Neutrophil (primary cell): ENCODE results near the gene PFKFB3.

ENCODE experiments used
- H3K27ac ChIP-seq: fragments of 200-600 bp; sonication (generic); 2 replicates; pipeline ENCODE4 v1.5.1; 2016; ENCODE audit warnings: mild to moderate bottlenecking, moderate library complexity
- H3K27me3 ChIP-seq: fragments of 200-600 bp; sonication (generic); 2 replicates; pipeline ENCODE4 v1.6.0; 2016; ENCODE audit warnings: mild to moderate bottlenecking
- H3K36me3 ChIP-seq: fragments of 200-600 bp; sonication (generic); 2 replicates; pipeline ENCODE4 v1.5.1; 2017
- H3K4me1 ChIP-seq, 2 experiments: fragments of 200-600 bp in 1 of 2; sonication (generic) in 1 of 2; 1 replicate in 1 of 2; 2 replicates in 1 of 2; pipeline versions ENCODE4 v1.5.1 to v1.6.1; 2013 to 2016; ENCODE audit warnings: low read depth in 1 of 2, low read length in 1 of 2, mild to moderate bottlenecking in 1 of 2, moderate library complexity in 1 of 2; ENCODE audit not compliant: control insufficient read depth in 1 of 2, insufficient read depth in 1 of 2
- H3K4me3 ChIP-seq, 2 experiments: fragments of 200-600 bp in 1 of 2; sonication (generic) in 1 of 2; 1 replicate in 1 of 2; 2 replicates in 1 of 2; pipeline ENCODE4 v1.5.1; 2013 to 2016; ENCODE audit warnings: low read depth in 1 of 2, low read length in 1 of 2, mild to moderate bottlenecking in 1 of 2, moderate library complexity in 1 of 2
- H3K9me3 ChIP-seq: fragments of 200-600 bp; sonication (generic); 2 replicates; pipeline ENCODE4 v1.5.1; 2016
- TF ChIP-seq, protein P1 (sequence below): fragments of 200-600 bp; sonication (generic); IDR thresholded peaks from 2 replicates; pipeline ENCODE4 v1.5.1; 2016; ENCODE audit warnings: antibody characterized with exemption

Gene PFKFB3

DNA sequence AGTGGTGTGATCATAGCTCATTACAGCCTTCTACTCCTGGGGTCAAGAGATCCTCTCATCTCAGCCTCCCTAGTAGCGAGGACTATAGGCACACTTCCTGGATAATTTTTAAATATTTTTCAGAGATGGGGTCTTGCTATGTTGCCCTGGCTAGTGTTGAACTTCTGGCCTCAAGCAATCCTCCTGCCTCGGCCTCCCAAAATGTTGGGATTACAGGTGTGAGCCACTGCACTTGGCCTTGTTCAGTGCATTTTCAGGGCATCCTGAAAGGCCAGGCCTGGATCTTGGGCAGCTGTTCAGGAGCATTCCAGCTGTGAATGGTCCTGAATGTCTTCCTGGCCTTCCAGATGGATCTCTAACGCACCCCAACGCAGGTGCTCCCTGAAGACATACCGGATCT is 95.7 kb downstream of the PFKFB3 start:
- TF ChIP-seq, protein P1, sequence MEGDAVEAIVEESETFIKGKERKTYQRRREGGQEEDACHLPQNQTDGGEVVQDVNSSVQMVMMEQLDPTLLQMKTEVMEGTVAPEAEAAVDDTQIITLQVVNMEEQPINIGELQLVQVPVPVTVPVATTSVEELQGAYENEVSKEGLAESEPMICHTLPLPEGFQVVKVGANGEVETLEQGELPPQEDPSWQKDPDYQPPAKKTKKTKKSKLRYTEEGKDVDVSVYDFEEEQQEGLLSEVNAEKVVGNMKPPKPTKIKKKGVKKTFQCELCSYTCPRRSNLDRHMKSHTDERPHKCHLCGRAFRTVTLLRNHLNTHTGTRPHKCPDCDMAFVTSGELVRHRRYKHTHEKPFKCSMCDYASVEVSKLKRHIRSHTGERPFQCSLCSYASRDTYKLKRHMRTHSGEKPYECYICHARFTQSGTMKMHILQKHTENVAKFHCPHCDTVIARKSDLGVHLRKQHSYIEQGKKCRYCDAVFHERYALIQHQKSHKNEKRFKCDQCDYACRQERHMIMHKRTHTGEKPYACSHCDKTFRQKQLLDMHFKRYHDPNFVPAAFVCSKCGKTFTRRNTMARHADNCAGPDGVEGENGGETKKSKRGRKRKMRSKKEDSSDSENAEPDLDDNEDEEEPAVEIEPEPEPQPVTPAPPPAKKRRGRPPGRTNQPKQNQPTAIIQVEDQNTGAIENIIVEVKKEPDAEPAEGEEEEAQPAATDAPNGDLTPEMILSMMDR: no peak
- Histone ChIP-seq H3K36me3 (no peaks in the 10 kb centered on the region), H3K4me3 (no peak overlapping the region), H3K9me3 (no peaks in the 10 kb centered on the region), H3K27me3 (no peaks in the 10 kb centered on the region), H3K4me1 (peaks cover 33 to 41% of the 10 kb centered on the region in 2 experiments), H3K27ac (peak overlapping the region; percentile 87)

DNA sequence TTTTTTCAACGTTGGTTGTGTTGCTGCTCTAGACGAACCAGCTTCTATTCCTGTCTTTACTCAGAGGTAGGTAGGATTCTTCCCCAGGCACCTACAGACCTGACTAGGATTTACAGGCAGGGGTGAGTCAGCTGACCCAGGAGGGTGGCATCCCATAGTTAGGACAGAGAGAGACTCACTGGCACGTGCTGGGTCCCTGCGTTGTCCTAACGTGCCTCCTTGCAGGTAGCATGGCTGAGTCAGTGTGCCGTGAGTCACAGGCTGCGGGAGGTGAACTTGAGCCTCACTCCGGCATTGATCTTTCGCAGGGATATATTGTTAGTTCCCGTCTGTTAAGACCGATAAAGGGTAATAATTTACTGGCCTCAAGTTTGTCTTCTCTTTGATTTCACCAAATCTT is 96.5 kb downstream of the PFKFB3 start:
- peaks cover 30 to 42% of the 10 kb centered on the region in 2 experiments for H3K4me1 ChIP-seq

DNA sequence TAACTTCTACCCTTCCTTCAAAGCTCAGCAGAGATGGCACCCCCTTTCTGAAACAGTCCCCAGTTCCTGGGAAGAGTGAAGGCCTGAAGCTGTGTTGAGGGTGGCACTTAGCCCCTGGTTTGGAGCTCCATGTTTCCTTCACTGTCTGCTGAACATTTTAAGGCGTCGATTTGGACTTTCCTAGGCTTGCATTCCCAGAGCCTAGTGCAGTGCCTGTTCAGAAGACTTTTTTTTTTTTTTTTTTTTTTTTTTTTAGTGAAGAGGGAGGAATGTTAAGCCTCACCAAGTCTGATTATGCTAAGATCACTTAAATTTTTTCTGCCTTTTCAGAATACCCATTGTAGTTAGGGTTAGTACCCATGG is 97.0 kb downstream of the PFKFB3 start:
- TF ChIP-seq, protein P1: no peak
- H3K27ac ChIP-seq: peak overlapping the region; percentile 74
- H3K27me3 ChIP-seq: no peaks in the 10 kb centered on the region
- H3K9me3 ChIP-seq: no peaks in the 10 kb centered on the region
- peaks cover 30 to 42% of the 10 kb centered on the region in 2 experiments for H3K4me1 ChIP-seq
- H3K4me3 ChIP-seq: no peak overlapping the region
- no peaks in the 10 kb centered on the region for H3K36me3 ChIP-seq

More for the DNA sequence above, 96.5 kb downstream of the PFKFB3 start:
- TF ChIP-seq, protein P1: no peak
- H3K9me3 ChIP-seq: no peaks in the 10 kb centered on the region
- no peaks in the 10 kb centered on the region for H3K27me3 ChIP-seq
- H3K36me3 ChIP-seq: no peaks in the 10 kb centered on the region
- H3K27ac ChIP-seq: peak overlapping the region; percentile 74
- no peak overlapping the region for H3K4me3 ChIP-seq

DNA sequence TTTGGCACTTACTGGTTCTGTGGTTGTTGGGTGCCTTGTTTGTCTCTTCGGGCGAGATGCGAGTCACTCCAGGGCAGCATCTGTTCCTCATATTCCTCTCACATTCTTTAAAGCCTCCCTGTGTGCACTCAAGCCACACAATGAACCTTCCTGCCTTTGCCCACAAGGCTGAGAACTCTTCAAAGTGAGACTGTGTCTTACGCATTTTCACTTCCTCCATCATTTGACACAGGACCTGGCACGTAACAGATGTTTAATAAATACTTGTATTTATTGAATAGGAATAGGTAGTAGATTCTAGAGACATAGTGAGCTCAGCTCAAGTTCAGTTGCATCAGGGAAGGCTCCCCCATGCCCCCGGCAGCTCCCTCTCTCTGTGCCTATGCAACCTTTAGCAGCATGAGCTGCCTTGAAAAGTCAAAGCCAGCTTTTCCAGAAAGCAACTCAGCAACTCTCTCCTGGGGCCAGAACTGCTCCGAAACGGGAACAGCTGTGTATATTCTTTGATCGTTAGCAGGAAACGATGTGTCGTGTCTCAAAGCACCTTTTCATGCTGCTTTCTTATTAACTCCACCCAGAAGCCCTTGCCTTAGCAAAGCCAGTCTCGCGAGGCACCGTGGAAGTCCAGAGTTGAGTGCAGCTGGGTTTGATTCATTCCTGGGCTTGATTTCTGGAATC is 97.5 kb downstream of the PFKFB3 start:
- Histone ChIP-seq H3K4me1 (peaks cover 30 to 42% of the 10 kb centered on the region in 2 experiments), H3K27me3 (no peaks in the 10 kb centered on the region), H3K9me3 (no peaks in the 10 kb centered on the region), H3K4me3 (no peak overlapping the region), H3K36me3 (no peaks in the 10 kb centered on the region), H3K27ac (peak overlapping the region; percentile 74)
- TF ChIP-seq, protein P1: peak; percentile 14

DNA sequence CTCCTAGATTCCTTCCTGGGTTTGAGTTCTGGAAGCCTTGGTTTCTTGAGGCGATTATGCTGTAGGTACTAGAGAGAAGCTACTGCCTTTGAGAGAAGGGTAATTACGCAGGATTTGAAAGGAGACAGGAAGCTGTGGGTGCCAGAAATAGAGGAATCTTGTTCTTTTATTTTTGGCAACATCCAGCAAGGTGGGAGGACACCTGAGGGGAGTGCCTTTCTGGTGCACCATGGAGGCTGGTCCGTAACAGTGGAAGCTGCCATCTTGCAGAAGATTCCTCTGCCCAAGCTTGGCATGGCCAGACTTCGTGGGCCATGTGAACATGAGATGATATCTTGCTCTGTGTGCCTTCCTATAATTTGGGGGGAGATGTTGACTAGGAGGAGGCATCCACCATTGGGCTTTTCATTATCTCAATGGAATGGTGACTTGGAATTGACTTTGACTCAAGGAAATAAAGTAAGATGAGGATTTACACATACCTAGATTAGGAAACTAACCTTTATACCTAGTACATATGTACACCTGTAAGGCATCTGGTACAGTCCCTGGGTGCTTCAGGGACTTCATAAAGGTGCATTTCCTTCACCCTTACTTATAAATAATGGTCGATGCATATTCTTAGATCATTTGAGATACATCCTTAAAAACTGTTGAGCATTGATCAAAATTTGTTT is 98.2 kb downstream of the PFKFB3 start:
- TF ChIP-seq, protein P1: no peak
- Histone ChIP-seq H3K36me3 (no peaks in the 10 kb centered on the region), H3K4me1 (peaks cover 37 to 42% of the 10 kb centered on the region in 2 experiments), H3K27me3 (no peaks in the 10 kb centered on the region), H3K4me3 (no peak overlapping the region), H3K27ac (peak overlapping the region; percentile 74), H3K9me3 (no peaks in the 10 kb centered on the region)
